ENCODE results near the gene CACNA1C.
"Not testable (repeated sequence)": the region's sequence is repeated elsewhere in the genome, so short reads cannot be mapped to it uniquely, and the experiment has no call there.

The CACNA1C gene

DNA sequence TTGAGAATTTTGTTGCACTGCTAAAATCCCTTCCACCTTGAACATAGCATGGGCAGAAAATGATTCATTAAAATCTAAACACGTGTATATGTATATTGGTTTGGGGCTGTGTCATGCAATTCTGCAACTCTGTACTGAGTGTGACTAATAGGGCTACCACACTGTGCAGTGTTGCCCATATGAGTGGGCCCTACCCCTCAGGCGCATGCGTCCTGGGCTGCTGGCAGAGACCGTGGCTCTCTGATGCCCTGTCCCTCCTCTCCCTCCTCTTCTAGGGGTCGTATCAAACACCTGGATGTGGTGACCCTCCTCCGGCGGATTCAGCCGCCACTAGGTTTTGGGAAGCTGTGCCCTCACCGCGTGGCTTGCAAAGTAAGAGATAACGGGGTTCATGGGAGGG is 613.6 kb downstream of the CACNA1C start:
- no peak for DNase-seq

GRCh38 chr12:2666846-2667245 is 614.1 kb downstream of the CACNA1C start:
- no peak for DNase-seq

GRCh38 chr12:2667716-2668440 is 615.1 kb downstream of the CACNA1C start:
- no peak for DNase-seq

- no peak for DNase-seq
Measured at GRCh38 chr12:2668816-2669215, 616.0 kb downstream of the CACNA1C start.

DNA sequence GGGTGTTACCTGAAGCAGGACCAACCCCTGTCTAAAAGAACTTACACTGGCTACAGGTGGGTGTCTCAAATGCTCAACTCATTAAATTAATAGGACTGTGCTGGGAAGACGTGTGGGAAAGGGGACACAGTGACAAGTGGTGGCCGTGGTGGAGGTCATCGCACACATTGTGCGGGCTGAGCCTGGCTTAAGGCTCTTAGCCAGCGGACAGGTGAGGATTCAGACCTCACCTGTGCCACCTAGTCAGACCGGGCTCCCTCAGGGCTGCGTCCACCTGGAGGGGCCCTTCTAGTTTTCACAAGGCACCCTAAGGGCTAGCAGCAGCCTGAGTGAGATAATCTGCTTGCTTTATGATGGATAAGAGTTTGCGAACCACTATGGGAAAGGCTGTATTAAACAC is 616.8 kb downstream of the CACNA1C start:
- DNase-seq = no peak

DNA sequence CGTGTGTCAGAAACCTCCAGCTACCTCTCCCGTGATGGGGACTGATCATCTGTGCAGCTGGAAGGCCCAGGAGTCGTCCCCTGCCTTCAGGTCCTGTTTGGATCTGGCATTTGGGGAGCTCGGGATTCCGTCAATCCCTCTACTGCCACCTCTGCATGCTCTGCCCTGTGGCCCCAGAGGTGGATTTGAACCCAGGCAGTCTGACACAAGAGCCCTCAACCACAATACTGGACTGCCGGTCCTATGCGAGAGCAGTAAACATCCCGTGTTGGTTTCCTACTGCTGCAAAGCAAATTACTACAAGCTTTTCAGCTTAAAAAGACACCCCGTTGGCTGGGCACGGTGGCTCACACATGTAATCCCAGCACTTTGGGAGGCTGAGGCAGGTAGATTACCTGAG is 620.1 kb downstream of the CACNA1C start:
- no peak for DNase-seq

DNA sequence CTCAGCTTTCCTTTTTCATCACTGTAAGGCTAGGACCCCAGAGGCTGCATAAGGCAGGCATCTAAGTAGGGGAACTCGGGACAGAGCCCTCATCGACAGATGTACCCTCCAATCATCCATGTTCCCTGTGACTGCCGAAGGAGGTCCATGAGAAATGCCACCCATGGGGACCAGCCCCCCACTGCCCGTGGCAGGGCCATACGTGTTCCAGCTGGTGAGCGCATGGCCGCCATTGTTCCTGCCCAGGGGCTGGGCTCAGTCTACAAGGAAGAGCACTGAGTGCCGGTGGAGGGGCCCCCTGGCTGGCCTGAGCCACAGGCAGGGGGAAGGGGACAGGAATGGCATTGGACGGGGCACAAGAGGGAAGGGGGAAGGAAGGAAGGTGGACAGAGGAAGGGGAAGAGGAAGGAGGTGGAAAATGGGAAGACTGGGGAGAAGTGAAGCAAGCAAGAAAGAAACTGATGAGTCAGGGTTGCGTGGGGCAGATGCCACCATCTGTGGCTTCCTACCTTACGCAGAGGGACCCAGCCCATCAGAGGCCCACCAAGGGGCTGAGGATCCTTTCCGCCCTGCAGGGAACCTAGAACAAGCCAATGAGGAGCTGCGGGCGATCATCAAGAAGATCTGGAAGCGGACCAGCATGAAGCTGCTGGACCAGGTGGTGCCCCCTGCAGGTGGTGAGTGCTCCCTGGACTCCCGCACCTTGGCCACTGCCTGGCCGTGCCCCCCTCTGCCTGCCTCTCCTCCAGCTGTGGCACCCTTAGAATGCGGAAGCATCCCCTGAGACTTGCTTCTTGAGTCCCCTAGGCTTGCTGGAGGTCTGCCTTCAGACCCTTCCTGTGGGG is 621.4 kb downstream of the CACNA1C start:
- DNase-seq = no peak

- no peak for DNase-seq
Measured at GRCh38 chr12:2675776-2676175, 623.0 kb downstream of the CACNA1C start.

DNA sequence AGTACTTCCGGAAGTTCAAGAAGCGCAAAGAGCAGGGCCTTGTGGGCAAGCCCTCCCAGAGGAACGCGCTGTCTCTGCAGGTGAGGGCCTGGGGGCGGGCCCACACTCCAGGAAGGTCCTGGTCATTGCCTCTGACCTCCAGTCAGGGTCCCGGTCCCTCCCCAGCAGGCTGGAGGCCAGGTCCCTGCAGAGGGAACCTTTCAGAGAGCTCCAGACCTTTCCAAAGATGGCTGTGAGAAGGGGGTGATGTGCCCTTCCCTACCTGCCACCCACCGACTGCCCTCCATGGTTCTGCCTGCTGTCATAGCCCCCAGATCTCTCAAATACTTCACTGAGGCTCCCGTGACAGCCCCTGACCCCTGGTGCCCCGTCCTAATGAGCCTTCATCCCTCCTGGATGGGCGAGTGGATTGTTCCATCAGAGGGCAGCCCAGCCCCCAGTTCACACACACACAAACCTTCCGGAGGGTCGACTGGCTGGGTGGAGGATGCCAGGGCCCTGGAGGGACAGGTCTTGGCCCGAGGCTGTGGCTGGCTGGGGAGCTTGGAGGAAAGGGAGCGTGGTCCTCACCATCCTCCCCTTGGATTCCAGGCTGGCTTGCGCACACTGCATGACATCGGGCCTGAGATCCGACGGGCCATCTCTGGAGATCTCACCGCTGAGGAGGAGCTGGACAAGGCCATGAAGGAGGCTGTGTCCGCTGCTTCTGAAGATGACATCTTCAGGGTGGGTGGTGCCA is 624.5 kb downstream of the CACNA1C start:
- no peak for DNase-seq

DNA sequence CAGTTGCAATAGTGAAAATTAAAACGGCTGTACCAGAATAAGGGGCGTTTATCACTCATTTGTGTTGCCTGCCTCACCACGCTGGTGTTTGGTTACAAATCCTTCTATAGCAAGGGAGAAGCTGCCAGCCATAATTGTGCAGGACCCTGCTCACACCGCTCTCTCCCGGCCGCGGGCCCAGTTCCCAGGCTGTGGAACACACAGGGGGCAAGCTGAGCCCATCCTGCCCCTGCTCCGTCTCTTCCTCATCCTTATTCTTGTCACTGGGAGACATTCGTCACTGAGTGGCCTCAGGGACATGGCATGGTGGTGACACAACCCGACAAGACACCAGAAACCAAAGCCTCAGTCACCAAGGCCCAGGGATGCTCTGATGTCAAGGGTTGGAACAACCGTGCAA is 625.6 kb downstream of the CACNA1C start:
- no peak for DNase-seq

DNA sequence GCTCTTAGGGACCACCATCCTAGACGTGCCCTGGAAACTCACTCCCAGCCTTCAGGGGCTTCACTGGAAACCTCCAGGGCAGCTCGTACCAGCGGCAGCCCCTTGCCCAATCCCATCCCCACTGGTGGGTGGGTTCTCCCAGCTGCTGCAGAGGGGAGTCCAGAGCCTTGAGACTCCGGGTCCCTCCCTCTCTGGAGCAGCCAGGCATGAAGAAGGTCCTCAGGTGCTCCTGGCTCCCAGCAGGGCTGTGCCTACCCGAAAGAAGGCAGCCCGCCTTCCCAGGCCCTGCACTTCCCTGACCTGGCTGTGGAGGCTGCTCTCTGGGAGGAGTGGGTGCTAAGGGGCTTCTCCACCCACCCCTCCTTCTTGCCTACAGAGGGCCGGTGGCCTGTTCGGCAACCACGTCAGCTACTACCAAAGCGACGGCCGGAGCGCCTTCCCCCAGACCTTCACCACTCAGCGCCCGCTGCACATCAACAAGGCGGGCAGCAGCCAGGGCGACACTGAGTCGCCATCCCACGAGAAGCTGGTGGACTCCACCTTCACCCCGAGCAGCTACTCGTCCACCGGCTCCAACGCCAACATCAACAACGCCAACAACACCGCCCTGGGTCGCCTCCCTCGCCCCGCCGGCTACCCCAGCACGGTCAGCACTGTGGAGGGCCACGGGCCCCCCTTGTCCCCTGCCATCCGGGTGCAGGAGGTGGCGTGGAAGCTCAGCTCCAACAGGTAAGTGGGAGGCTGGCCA is 626.5 kb downstream of the CACNA1C start:
- no peak for DNase-seq

DNA sequence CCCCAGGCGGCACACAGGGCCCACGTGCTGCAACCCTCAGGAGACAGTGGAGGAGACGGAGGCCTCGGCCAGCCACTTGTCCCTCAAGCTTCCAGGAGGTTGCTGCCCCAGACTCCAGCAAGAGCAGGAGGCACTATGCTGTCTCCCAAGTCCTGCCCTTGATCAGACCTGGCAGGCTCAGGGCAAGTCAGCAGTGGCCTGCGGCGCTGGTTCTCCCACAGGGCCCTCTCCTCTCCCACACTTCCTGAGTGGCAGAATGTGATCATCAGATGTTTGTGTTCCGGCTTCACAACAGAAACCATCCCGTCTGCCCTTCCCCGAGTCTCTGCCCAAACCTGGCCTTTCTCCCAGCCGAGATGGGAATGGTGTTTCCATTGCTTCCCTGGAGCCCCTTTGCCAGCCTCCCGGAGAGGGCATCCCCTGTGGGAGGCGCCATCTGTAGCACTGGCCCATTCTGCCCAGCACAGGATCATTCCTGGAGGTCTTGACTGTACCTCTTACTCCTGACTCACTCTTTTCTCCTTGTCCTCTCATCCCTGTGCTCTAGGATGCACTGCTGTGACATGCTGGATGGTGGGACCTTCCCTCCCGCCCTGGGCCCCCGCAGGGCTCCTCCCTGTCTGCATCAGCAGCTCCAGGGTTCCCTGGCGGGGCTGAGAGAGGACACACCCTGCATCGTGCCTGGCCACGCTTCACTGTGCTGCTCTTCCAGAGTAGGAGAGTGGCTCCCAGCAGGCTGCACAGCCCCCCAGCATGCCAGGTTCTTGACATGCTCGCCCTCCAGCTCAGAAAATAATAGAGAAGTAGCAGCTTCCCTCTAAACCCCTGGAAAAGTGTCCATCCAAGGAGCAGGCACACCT is 627.3 kb downstream of the CACNA1C start:
- no peak for DNase-seq

GRCh38 chr12:2680676-2681039 is 627.9 kb downstream of the CACNA1C start:
- no peak for DNase-seq

GRCh38 chr12:2681450-2682205 is 628.8 kb downstream of the CACNA1C start:
- DNase-seq = no peak

DNA sequence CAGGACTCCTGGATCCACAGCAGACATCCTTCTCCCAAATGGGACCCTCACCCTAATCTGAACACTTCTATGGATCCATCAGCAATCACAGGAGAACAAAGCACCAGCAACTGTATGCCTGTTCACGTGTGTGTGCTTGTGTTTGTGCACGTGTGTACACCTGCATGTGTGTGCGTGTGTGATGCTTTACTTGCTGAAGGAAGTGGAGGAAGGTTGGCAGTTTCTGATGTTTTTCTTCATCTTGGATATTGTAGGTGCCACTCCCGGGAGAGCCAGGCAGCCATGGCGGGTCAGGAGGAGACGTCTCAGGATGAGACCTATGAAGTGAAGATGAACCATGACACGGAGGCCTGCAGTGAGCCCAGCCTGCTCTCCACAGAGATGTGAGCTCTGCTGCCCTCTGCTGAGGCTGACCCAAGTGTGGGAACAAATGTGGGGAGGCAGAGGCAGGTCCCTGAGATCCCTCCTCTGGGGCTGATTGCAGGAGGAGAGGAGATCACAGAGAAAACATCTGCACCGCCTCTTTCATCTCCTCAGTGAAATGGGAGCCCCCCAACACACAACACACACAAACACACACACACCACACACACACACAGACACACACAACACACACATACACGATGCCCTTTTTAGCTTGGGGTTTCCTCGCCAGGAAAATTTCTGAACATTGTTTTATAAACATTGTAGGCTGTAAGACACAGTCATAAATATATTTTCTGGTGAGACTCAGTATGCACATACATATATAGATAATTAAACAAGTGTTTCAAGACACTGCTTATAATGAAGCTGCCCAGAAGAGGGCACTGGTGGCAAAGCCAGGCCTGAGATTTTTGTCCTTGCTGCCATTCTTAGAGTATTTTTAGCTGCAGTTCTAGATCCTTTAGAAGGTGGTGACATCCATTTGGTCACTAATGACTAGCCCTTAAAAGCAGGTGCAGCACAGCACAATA is 629.8 kb downstream of the CACNA1C start:
- DNase-seq = no peak

DNA sequence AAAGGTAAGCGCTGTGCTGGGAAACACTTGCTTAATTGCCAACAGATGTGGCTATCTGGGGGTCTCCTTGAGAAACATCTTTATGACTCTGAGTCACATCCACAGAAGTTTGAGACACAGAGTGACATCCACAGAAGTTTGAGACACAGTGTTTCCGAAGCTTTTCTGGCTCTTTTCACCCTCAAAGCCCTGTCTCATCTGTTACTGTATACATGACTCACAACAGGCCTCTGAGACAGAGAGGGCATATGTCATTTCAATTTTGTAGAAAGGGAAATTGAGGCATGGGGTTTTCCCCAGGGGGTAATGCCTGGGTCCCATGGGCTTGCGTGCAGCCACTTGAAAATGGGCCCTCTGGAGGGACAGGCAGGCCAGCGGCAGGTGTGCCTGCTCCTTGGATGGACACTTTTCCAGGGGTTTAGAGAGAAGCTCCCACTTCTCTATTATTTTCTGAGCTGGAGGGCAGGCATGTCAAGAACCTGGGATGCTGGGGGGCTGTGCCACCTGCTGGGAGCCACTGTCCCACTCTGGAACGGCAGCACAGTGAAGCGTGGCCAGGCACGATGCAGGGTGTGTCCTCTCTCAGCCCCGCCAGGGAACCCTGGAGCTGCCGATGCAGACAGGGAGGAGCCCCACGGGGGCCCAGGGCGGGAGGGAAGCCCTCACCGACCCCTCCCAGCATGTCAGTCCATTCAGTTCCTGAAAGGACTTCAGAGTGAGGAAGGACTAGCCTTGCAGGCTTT is 630.7 kb downstream of the CACNA1C start:
- no peak for DNase-seq

- not testable (repeated sequence) for DNase-seq
Measured at GRCh38 chr12:2684026-2684325, 631.2 kb downstream of the CACNA1C start.

DNA sequence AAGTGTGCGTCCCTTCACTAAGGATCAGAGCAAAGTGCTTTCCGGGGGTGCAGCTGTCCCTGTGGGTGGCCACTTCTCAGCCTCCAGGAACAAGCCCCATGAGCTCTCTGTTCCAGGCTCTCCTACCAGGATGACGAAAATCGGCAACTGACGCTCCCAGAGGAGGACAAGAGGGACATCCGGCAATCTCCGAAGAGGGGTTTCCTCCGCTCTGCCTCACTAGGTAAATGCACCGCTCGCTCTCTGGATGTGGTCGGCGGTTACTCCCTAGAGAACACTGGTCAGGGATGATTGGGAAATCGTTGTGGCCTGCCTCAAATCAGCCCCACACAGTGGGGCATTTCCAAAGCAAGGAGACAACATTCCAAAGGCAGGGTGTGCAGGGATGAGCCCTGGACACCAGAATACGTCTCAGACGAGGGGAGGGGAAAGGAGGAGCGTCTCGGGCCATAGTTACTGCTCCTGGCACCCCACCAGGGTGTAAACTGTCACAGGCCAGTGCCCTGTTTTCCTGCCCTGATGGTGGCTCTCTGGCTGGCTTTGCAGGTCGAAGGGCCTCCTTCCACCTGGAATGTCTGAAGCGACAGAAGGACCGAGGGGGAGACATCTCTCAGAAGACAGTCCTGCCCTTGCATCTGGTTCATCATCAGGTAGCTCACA is 633.0 kb downstream of the CACNA1C start:
- DNase-seq = not testable (repeated sequence)

DNA sequence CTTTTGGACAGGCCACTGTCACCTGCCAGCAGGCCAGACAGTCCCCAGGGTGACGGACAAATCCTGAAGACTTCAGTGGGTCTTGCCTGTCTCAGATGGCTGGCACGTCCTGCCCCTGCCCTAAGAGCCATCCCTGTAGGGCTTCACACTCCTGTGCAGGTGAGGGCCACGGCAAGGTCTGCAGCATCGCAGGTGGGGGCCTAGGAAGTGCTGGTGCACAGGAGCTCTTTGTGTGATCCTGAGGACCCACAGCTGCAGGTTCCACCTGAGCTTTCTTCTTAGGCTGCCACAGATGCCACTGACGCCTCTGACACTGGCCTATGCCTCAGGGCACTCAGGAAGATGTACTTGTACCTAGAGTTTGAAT is 633.5 kb downstream of the CACNA1C start:
- no peak for DNase-seq

All from amniotic stem cell (primary cell).